ENCODE results near the gene NSMCE1. TPM values are rescaled to one million over a fixed set of nuclear protein-coding genes. Genes with fewer than 3 reads are reported as not detected.
"Not testable (repeated sequence)": the region's sequence is repeated elsewhere in the genome, so short reads cannot be mapped to it uniquely, and the experiment has no call there.

The NSMCE1 gene
- total RNA-seq, 1 donor from 2014 or later: 186 TPM

DNA sequence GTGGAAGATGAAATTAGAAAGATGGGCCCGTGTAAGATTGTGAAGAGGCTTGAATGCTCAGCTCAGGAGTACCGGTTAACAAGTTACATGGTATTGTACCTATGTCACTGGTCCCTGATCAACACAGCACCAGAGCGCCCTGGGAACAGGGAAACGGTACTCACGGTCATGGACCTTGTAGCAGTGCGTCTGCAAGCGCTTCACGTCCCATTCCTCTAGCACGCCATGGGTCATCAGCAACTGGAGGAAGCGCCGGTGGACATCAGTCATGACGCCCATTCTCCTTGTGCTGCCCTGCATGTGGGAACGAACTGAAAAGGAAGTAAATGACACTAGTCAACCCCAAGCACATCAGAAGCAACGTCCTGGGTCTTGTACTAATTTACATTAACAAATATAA is 11.3 kb downstream of the NSMCE1 start:
- Mint-ChIP-seq H3K27ac (peak overlapping the region; percentile 63), H3K27me3 (ENCODE audit: low read depth) (no peaks in the 10 kb centered on the region), H3K9me3 (no peaks in the 10 kb centered on the region), H3K36me3 (ENCODE audit: low read depth) (peaks cover 69% of the 10 kb centered on the region), H3K4me3 (ENCODE audit: low read depth) (no peak overlapping the region), H3K4me1 (ENCODE audit: low read depth) (peaks cover 75% of the 10 kb centered on the region)
- intact Hi-C loops (cut with micrococcal nuclease): no loop called here
- no peak for DNase-seq (ENCODE audit: low spot score)

DNA sequence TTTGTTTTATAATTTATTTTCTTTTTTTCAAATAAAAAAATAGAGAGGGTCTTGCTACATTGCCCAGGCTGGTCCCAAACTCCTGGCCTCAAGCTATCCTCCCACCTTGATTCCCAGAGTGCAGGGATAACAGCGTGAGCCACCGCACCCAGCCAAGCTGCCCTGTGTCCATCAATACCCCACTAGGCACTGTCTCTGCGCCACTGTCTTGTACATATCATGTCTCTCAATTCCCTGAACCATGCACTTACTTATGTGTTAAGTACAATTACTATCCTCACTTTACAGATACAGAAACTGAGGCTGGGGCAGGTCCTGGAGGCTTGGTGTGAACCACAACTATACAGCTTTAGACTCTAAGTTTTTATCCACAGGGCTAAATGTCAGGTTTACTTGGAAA is 11.7 kb downstream of the NSMCE1 start:
- Mint-ChIP-seq H3K4me1 (ENCODE audit: low read depth) (peaks cover 76% of the 10 kb centered on the region), H3K36me3 (ENCODE audit: low read depth) (peaks cover 71% of the 10 kb centered on the region), H3K9me3 (no peaks in the 10 kb centered on the region), H3K27me3 (ENCODE audit: low read depth) (no peaks in the 10 kb centered on the region), H3K4me3 (ENCODE audit: low read depth) (no peak overlapping the region), H3K27ac (peak overlapping the region; percentile 63)
- intact Hi-C loops (cut with micrococcal nuclease): no loop called here
- DNase-seq (ENCODE audit: low spot score): no peak

DNA sequence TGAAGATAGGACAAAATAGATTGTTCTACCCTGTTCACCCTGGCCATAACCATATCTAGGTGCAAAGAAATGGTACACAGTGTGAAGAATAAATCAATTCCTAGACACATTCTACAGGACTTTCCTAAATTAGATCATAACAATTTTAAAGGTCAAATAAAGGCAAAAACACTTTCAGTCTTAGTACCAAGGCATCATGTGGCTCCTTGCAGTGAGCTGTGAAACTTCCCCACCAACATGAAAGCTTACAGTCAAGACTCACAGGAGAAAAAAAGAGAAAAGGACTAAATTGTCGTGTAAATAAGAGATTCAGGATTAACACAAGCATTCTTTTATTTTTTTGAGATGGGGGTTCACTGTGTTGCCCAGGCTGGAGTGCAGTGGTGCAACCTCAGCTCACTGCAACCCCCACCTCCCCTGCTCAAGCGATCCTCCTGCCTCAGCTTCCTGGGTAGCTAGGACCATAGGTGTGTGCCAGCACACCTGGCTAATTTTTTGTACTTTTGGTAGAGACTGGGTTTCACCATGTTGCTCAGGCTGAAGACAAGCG is 14.2 kb downstream of the NSMCE1 start:
- Mint-ChIP-seq H3K9me3 (no peaks in the 10 kb centered on the region), H3K4me3 (ENCODE audit: low read depth) (peak overlapping the region; percentile 55), H3K36me3 (ENCODE audit: low read depth) (peaks cover 79% of the 10 kb centered on the region), H3K27ac (peak overlapping the region; percentile 97), H3K27me3 (ENCODE audit: low read depth) (no peaks in the 10 kb centered on the region), H3K4me1 (ENCODE audit: low read depth) (peaks cover 82% of the 10 kb centered on the region)
- intact Hi-C loops (cut with micrococcal nuclease): loop anchor here (1.0 kb wide), 1 partner anchor 9 kb away; no protein-coding TSS in a partner anchor
- no peak for DNase-seq (ENCODE audit: low spot score)

DNA sequence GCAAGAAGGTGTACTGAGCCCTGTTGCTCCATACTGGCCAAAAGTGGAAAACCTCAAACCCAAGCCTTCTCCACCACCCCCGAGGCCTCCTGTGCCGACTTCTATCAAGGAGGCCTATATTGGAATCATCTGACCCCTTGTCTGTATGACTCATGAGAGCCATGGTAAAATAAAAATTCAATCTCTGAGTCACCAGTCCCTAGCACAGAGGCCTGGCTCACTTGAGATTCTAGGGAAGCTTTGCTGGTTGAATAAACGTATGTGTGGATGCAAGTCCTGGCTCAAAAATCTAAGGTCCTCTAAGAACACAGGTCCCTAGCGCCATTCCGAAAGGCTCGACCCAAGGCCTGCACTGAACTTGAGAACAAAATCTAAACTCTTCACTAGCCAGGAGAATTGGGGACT is 15.0 kb downstream of the NSMCE1 start:
- no peaks in the 10 kb centered on the region for H3K9me3 Mint-ChIP-seq
- H3K4me1 Mint-ChIP-seq (ENCODE audit: low read depth): peaks cover 82% of the 10 kb centered on the region
- intact Hi-C loops (cut with micrococcal nuclease): loop anchor here (1.0 kb wide), 4 partner anchors 8 to 65 kb away; no protein-coding TSS in a partner anchor
- peak overlapping the region; percentile 97 for H3K27ac Mint-ChIP-seq
- no peak for DNase-seq (ENCODE audit: low spot score)
- H3K27me3 Mint-ChIP-seq (ENCODE audit: low read depth): no peaks in the 10 kb centered on the region
- peaks cover 81% of the 10 kb centered on the region for H3K36me3 Mint-ChIP-seq (ENCODE audit: low read depth)
- peak overlapping the region; percentile 54 for H3K4me3 Mint-ChIP-seq (ENCODE audit: low read depth)

DNA sequence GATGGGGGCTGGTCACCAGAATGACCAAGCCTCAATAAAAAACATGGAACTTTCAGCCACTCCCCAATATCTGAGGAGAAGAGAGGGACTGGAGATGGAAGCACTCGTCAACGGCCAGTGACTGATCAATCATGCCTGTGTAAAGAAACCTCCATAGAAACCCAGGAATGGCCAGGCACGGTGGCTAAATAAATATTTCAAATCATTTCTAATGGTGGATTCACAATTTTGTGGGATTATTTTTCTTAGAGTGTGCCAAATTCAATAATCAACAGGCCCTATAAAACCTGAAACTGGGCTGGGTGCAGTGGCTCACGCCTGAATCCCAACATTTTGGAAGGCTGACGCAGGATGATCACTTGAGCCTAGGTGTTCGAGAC is 16.4 kb downstream of the NSMCE1 start:
- peak overlapping the region; percentile 97 for H3K27ac Mint-ChIP-seq
- peaks cover 83% of the 10 kb centered on the region for H3K36me3 Mint-ChIP-seq (ENCODE audit: low read depth)
- H3K4me3 Mint-ChIP-seq (ENCODE audit: low read depth): peak overlapping the region; percentile 27
- DNase-seq (ENCODE audit: low spot score): no peak
- H3K4me1 Mint-ChIP-seq (ENCODE audit: low read depth): peaks cover 80% of the 10 kb centered on the region
- no peaks in the 10 kb centered on the region for H3K9me3 Mint-ChIP-seq
- intact Hi-C loops (cut with micrococcal nuclease): no loop called here
- H3K27me3 Mint-ChIP-seq (ENCODE audit: low read depth): no peaks in the 10 kb centered on the region

DNA sequence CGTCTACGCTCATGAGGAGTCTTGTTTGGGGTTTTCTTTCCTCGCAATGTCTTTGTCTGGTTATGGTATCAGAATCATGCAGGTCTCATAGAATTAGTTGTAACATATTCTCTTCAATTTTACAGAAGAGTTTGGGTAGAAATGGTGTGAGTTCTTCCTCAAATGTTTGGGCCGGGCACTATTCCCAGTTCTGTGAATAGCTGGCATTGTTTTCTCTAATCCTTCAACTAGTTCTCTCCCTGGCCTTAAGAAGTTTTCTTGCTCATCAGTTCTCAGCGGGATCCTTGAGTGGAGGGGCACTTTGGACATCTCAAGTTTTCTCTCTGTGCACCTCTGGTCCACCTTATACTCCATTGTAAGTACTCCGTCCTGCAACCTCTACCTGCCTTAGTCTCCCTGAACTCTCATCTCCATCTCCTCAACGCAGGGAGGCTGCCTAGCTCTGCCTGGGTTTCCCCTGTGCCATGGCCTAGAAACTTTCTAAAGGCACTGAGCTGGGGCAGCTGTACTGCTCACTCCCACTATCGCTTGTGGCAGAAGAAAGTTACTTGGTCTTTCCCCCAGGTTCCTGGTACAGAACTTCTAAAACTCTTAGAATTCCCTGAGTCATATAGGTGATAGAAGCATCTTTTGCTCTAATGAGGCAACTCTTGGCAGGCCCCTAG is 16.9 kb downstream of the NSMCE1 start:
- no peaks in the 10 kb centered on the region for H3K9me3 Mint-ChIP-seq
- H3K27me3 Mint-ChIP-seq (ENCODE audit: low read depth): no peaks in the 10 kb centered on the region
- H3K27ac Mint-ChIP-seq: peak overlapping the region; percentile 97
- peaks cover 84% of the 10 kb centered on the region for H3K36me3 Mint-ChIP-seq (ENCODE audit: low read depth)
- peak overlapping the region; percentile 27 for H3K4me3 Mint-ChIP-seq (ENCODE audit: low read depth)
- DNase-seq (ENCODE audit: low spot score): no peak
- peaks cover 80% of the 10 kb centered on the region for H3K4me1 Mint-ChIP-seq (ENCODE audit: low read depth)
- intact Hi-C loops (cut with micrococcal nuclease): no loop called here

DNA sequence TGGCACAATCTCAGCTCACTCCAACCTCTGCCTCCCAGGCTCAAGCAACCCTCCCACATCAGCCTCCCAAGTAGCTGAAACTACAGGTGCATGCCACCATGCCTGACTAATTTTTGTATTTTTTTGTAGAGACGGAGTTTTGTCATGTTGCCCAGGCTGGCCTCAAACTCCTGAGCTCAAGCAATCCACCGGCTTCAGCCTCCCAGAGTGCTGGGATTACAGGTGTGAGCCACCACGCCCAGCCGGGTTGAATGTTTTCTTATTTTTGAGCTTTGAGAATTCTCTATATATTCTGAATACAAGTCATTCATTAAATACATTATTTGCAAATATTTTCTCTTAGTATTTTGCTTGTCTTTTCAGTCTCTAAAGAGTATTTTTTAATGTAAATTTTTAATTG is 19.7 kb downstream of the NSMCE1 start:
- Mint-ChIP-seq H3K36me3 (ENCODE audit: low read depth) (peaks cover 79% of the 10 kb centered on the region), H3K27ac (peak overlapping the region; percentile 90), H3K4me1 (ENCODE audit: low read depth) (peaks cover 84% of the 10 kb centered on the region), H3K4me3 (ENCODE audit: low read depth) (peak overlapping the region; percentile 54)
- H3K9me3 Mint-ChIP-seq; intact Hi-C loops (cut with micrococcal nuclease); DNase-seq (ENCODE audit: low spot score); H3K27me3 Mint-ChIP-seq (ENCODE audit: low read depth): not testable (repeated sequence)

DNA sequence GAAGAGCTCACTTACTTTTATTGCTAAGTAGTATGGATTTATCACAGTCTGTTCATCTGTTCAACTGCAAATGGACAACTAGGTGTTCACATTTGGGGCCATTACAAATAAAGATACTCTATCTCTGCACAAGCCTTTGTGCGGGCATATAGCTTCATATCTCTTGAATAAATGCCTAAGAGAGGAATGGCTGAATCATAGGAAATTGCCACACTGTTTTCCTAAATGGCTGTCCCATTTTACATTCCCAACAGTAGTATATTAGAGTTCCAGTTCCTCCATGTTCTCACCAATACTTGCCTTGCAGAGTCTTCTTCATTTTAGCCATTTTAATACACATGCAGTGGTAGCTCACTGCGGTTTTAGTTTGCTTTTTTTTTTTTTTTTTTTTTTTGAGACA is 20.5 kb downstream of the NSMCE1 start:
- Mint-ChIP-seq H3K4me3 (ENCODE audit: low read depth) (no peak overlapping the region), H3K4me1 (ENCODE audit: low read depth) (peaks cover 84% of the 10 kb centered on the region), H3K27ac (peak overlapping the region; percentile 91), H3K36me3 (ENCODE audit: low read depth) (peaks cover 78% of the 10 kb centered on the region), H3K27me3 (ENCODE audit: low read depth) (no peaks in the 10 kb centered on the region), H3K9me3 (no peaks in the 10 kb centered on the region)
- intact Hi-C loops (cut with micrococcal nuclease): no loop called here
- DNase-seq (ENCODE audit: low spot score): no peak

DNA sequence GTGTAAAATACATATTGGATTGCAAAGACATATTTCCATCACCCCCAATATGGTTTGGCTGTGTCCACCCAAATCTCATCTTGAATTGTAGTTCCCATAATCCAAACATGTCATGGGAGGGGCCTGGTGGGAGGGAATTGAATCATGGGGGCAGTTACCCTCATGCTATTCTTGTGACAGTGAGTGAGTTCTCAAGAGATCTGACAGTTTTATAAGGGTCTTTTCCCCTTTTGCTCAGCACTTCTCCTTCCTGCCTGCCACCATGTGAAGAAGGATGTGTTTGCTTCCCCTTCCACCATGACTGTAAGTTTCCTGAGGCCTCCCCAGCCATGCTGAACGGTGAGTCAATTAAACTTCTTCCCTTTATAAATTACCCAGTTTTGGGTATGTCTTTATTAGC is 21.5 kb downstream of the NSMCE1 start:
- Mint-ChIP-seq H3K36me3 (ENCODE audit: low read depth) (peaks cover 79% of the 10 kb centered on the region), H3K27ac (peak overlapping the region; percentile 91), H3K4me1 (ENCODE audit: low read depth) (peaks cover 88% of the 10 kb centered on the region)
- not testable (repeated sequence) for H3K27me3 Mint-ChIP-seq (ENCODE audit: low read depth); H3K9me3 Mint-ChIP-seq; DNase-seq (ENCODE audit: low spot score); H3K4me3 Mint-ChIP-seq (ENCODE audit: low read depth)
- intact Hi-C loops (cut with micrococcal nuclease): loop anchor here (2.0 kb wide), 1 partner anchor 68 kb away; no protein-coding TSS in a partner anchor

DNA sequence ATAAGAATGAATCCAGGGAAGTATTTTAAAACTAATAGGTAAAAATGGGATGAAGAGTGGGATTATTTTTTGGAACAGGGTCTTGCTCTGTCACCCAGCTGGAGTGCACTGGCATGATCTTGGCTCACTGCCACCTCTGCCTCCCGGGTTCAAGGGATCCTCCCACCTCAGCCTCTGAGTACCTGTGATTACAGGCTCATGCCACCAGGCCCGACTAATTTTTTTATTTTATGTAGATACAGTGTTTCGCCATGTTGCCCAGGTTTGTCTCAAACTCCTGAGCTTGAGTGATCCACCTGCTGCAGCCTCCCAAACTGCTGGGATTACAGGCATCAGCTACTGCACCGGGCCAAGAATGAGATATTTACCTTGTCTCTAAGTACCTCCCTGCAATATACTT is 22.1 kb downstream of the NSMCE1 start:
- intact Hi-C loops (cut with micrococcal nuclease): loop anchor here (2.0 kb wide), 1 partner anchor 68 kb away; no protein-coding TSS in a partner anchor
- Mint-ChIP-seq H3K27ac (peak overlapping the region; percentile 91), H3K4me3 (ENCODE audit: low read depth) (no peak overlapping the region), H3K9me3 (no peaks in the 10 kb centered on the region), H3K27me3 (ENCODE audit: low read depth) (no peaks in the 10 kb centered on the region), H3K4me1 (ENCODE audit: low read depth) (peaks cover 88% of the 10 kb centered on the region), H3K36me3 (ENCODE audit: low read depth) (peaks cover 79% of the 10 kb centered on the region)
- no peak for DNase-seq (ENCODE audit: low spot score)

DNA sequence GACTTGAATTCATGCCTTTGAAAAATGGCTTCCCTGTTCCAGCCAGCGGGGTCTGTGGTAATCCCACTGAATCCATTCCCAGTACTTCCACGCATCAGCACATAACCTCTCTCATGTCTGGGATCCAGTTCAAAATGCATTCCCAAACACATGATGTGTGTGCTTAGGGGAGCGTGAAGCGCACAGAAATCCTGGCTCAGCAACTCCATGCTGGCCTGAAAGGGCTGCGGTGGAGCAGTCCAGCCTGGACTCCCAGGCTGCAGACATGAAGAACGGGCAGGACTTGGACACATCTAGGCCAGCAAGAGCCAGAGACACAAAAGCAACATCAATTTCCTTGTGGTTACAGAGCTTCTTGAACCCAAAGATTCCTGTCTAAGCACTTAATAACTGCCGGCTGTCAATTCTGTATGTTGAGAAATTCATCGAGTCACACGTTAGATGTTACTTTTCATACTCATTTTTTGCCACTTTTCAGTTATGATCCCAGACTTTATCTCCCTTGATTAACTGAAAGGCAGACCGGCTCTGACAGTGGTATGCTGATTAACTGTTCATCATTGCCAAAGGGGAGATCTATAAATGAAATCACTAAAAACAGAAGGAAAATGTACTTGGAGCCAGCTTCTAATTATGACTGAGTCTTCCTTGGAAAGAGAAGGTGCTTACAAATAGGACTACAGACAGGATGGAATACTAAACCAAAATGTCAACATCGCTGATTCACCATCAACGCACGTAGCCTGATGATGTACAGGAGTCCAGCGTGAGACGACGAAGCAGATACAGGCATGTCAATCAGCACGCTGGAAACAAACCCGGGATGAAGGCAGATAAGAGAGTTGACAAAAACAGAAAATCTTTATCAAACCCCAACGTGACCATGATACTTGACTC is 23.0 kb downstream of the NSMCE1 start:
- intact Hi-C loops (cut with micrococcal nuclease): loop anchor here (1.0 to 2.0 kb wide), 4 partner anchors 8 to 69 kb away; no protein-coding TSS in a partner anchor
- H3K27ac Mint-ChIP-seq: peak overlapping the region; percentile 91

DNA sequence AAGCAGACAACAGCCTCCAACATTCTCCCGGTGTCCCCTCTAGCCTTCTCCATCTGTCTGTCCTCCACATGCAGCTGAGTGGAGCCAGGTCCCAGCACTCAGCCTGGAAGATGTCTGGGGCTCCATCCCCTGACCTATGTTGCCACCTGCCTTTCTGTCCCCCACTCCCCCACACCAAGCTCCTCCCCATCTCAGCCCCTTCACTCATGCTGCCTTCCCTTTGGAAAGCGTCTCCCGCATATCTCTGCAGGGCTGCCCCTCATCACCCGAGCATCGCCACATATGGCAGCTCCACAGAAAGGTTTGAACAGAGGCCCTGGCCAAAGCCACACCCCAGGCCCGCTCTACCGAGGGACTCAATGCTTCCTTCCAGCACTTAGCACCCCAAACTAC is 24.2 kb downstream of the NSMCE1 start:
- intact Hi-C loops (cut with micrococcal nuclease): loop anchor here (2.0 kb wide), 1 partner anchor 30 kb away; no protein-coding TSS in a partner anchor
- DNase-seq (ENCODE audit: low spot score): no peak
- Mint-ChIP-seq H3K4me1 (ENCODE audit: low read depth) (peaks cover 91% of the 10 kb centered on the region), H3K36me3 (ENCODE audit: low read depth) (peaks cover 81% of the 10 kb centered on the region), H3K4me3 (ENCODE audit: low read depth) (no peak overlapping the region), H3K27me3 (ENCODE audit: low read depth) (no peaks in the 10 kb centered on the region), H3K9me3 (no peaks in the 10 kb centered on the region), H3K27ac (peak overlapping the region; percentile 91)

More for the DNA sequence above, 23.0 kb downstream of the NSMCE1 start:
- Mint-ChIP-seq H3K27me3 (ENCODE audit: low read depth) (no peaks in the 10 kb centered on the region), H3K4me3 (ENCODE audit: low read depth) (peak overlapping the region; percentile 3), H3K4me1 (ENCODE audit: low read depth) (peaks cover 90% of the 10 kb centered on the region), H3K9me3 (no peaks in the 10 kb centered on the region), H3K36me3 (ENCODE audit: low read depth) (peaks cover 83% of the 10 kb centered on the region)
- DNase-seq (ENCODE audit: low spot score): peak; percentile 69
